ENCODE measurements around the gene RABAC1. TPM values are rescaled to one million over a fixed set of nuclear protein-coding genes. Genes with fewer than 3 reads are reported as not detected.

The RABAC1 gene
- total and polyA plus RNA-seq, 2 experiments from 2014 or later = 151 to 206 TPM

DNA sequence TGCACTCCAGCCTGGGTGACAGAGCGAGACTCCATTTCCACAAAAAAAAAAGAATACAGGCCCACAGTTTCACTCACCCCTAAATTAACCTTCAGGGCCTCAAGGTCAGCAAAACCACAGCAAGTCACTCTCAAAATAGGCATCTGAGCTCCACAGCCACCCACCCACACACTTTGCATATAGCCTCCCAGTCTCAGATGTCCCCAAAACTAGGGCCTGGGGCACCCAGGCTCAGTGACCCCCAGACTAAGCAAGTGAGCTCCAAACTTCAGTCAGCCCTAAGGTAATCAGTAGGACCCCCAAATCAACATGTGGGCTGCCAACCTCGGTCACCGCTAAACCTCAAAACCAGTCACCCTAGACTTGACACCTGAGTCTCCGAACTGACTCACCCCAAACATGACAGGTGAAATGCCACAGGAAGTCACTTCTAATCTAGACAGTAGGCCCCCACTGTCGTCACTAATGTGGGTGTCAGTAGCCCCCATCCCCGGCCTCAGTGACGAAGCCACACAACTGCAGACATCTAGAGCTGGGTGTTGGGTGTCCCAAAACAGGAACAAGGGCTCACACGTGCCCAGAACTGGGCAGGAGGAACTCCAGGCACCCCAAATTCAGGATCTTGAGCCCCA is 13.9 kb downstream of the RABAC1 start:
- Histone ChIP-seq H4K20me1 (replicated peaks; ENCODE audit: insufficient read depth) (0 out of 2 replicates have a peak, but pooled peaks cover 4% of the 10 kb centered on the region), H3K9me2 (ENCODE audit: insufficient read depth) (no peaks in the 10 kb centered on the region), H3K36me3 (ENCODE audit: insufficient read depth) (no peaks in the 10 kb centered on the region), H3K4me3 (no peak overlapping the region), H3K4me2 (no peak overlapping the region), H3K27me3 (ENCODE audit: insufficient read depth) (peaks cover 30% of the 10 kb centered on the region), H3F3A (replicated peaks; ENCODE audit: low read depth) (no peaks in the 10 kb centered on the region), H2AFZ (no peak overlapping the region), H3K4me1 (ENCODE audit: insufficient read depth) (peaks cover 5% of the 10 kb centered on the region; the same call in 1 of the 2 replicates), H3K27ac (ENCODE audit: low read depth) (no peak overlapping the region), H3K79me2 (replicated peaks; ENCODE audit: insufficient read depth) (no peaks in the 10 kb centered on the region)
- TF ChIP-seq JUNB (IDR thresholded peaks at IDR 0.05; ENCODE audit: unreplicated experiment) = no peak
- TF ChIP-seq ZNF114 (CRISPR knock-in tag; IDR thresholded peaks at IDR 0.05) = no peak
- no peak for TF ChIP-seq CREB1 (CRISPR knock-in tag; IDR thresholded peaks at IDR 0.05; ENCODE audit: low read depth)
- no peak for TF ChIP-seq EZH2 (IDR thresholded peaks at IDR 0.05; ENCODE audit: low read depth, unreplicated experiment)
- no peak for TF ChIP-seq EZH2phosphoT487 (IDR thresholded peaks at IDR 0.05; ENCODE audit: unreplicated experiment)
- peaks cover 3% of the 10 kb centered on the region; the same call in 1 of the 3 replicates for H3K36me3 Mint-ChIP-seq (ENCODE audit: low read depth)
- ATAC-seq (no peak), DNase-seq (ENCODE audit: low spot score) (no peak)
- no peak overlapping the region for H3K4me3 Mint-ChIP-seq
- H3K27me3 Mint-ChIP-seq (ENCODE audit: insufficient read depth, low read depth, poor library complexity) = peaks cover 22% of the 10 kb centered on the region
- no peak overlapping the region for H3K27ac Mint-ChIP-seq
- H3K4me1 Mint-ChIP-seq = no peaks in the 10 kb centered on the region
- H3K9me3 Mint-ChIP-seq = peaks cover 8% of the 10 kb centered on the region; the same call in 1 of the 3 replicates

DNA sequence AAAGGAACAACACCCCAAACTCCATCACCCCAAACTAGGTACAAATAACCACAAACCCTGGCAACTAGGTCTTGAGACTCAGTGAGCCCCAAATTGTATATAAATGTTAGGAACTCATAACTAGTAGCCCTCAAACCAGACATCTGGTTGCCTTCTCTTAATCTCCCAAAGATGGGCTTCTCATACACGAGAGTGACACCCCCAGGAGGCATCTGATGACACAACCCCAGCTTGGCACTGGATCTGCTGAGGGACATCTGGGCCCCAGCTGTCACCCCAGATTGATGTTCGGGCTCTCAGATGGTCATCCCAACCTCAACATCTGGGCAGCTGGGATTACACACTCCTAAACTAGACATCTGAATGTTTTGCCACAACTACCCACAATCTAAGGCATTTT is 14.8 kb downstream of the RABAC1 start:
- Histone ChIP-seq H3K79me2 (replicated peaks; ENCODE audit: insufficient read depth) (no peaks in the 10 kb centered on the region), H3K4me3 (no peak overlapping the region), H3K4me1 (ENCODE audit: insufficient read depth) (peaks cover 5% of the 10 kb centered on the region; the same call in 1 of the 2 replicates), H3K36me3 (ENCODE audit: insufficient read depth) (no peaks in the 10 kb centered on the region), H2AFZ (no peak overlapping the region), H3K27me3 (ENCODE audit: insufficient read depth) (peaks cover 37% of the 10 kb centered on the region), H3K4me2 (no peak overlapping the region), H4K20me1 (replicated peaks; ENCODE audit: insufficient read depth) (0 out of 2 replicates have a peak, but pooled peaks cover 4% of the 10 kb centered on the region), H3F3A (replicated peaks; ENCODE audit: low read depth) (no peaks in the 10 kb centered on the region), H3K9me2 (ENCODE audit: insufficient read depth) (no peaks in the 10 kb centered on the region), H3K27ac (ENCODE audit: low read depth) (no peak overlapping the region)
- H3K27me3 Mint-ChIP-seq (ENCODE audit: insufficient read depth, low read depth, poor library complexity) = peaks cover 24% of the 10 kb centered on the region
- H3K4me1 Mint-ChIP-seq = no peaks in the 10 kb centered on the region
- H3K9me3 Mint-ChIP-seq = peaks cover 8% of the 10 kb centered on the region; the same call in 1 of the 3 replicates
- no peak overlapping the region for H3K4me3 Mint-ChIP-seq
- no peak for ATAC-seq
- no peak for DNase-seq (ENCODE audit: low spot score)
- no peak overlapping the region for H3K27ac Mint-ChIP-seq
- H3K36me3 Mint-ChIP-seq (ENCODE audit: low read depth) = peaks cover 3% of the 10 kb centered on the region; the same call in 1 of the 3 replicates
- TF ChIP-seq, protein P1, sequence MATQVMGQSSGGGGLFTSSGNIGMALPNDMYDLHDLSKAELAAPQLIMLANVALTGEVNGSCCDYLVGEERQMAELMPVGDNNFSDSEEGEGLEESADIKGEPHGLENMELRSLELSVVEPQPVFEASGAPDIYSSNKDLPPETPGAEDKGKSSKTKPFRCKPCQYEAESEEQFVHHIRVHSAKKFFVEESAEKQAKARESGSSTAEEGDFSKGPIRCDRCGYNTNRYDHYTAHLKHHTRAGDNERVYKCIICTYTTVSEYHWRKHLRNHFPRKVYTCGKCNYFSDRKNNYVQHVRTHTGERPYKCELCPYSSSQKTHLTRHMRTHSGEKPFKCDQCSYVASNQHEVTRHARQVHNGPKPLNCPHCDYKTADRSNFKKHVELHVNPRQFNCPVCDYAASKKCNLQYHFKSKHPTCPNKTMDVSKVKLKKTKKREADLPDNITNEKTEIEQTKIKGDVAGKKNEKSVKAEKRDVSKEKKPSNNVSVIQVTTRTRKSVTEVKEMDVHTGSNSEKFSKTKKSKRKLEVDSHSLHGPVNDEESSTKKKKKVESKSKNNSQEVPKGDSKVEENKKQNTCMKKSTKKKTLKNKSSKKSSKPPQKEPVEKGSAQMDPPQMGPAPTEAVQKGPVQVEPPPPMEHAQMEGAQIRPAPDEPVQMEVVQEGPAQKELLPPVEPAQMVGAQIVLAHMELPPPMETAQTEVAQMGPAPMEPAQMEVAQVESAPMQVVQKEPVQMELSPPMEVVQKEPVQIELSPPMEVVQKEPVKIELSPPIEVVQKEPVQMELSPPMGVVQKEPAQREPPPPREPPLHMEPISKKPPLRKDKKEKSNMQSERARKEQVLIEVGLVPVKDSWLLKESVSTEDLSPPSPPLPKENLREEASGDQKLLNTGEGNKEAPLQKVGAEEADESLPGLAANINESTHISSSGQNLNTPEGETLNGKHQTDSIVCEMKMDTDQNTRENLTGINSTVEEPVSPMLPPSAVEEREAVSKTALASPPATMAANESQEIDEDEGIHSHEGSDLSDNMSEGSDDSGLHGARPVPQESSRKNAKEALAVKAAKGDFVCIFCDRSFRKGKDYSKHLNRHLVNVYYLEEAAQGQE (IDR thresholded peaks at IDR 0.05; ENCODE audit: unreplicated experiment) = no peak
- TF ChIP-seq POLR2AphosphoS5 (IDR thresholded peaks at IDR 0.05; ENCODE audit: low read depth) = no peak
- TF ChIP-seq, protein P2, sequence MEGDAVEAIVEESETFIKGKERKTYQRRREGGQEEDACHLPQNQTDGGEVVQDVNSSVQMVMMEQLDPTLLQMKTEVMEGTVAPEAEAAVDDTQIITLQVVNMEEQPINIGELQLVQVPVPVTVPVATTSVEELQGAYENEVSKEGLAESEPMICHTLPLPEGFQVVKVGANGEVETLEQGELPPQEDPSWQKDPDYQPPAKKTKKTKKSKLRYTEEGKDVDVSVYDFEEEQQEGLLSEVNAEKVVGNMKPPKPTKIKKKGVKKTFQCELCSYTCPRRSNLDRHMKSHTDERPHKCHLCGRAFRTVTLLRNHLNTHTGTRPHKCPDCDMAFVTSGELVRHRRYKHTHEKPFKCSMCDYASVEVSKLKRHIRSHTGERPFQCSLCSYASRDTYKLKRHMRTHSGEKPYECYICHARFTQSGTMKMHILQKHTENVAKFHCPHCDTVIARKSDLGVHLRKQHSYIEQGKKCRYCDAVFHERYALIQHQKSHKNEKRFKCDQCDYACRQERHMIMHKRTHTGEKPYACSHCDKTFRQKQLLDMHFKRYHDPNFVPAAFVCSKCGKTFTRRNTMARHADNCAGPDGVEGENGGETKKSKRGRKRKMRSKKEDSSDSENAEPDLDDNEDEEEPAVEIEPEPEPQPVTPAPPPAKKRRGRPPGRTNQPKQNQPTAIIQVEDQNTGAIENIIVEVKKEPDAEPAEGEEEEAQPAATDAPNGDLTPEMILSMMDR (conservative IDR thresholded peaks at IDR 0.05; ENCODE audit: low read depth in 2 of 2) = no peak
- TF ChIP-seq STAT1 (IDR thresholded peaks at IDR 0.05; ENCODE audit: unreplicated experiment) = no peak
- TF ChIP-seq EZH2 (IDR thresholded peaks at IDR 0.05; ENCODE audit: low read depth, unreplicated experiment) = no peak
- TF ChIP-seq, protein P3, sequence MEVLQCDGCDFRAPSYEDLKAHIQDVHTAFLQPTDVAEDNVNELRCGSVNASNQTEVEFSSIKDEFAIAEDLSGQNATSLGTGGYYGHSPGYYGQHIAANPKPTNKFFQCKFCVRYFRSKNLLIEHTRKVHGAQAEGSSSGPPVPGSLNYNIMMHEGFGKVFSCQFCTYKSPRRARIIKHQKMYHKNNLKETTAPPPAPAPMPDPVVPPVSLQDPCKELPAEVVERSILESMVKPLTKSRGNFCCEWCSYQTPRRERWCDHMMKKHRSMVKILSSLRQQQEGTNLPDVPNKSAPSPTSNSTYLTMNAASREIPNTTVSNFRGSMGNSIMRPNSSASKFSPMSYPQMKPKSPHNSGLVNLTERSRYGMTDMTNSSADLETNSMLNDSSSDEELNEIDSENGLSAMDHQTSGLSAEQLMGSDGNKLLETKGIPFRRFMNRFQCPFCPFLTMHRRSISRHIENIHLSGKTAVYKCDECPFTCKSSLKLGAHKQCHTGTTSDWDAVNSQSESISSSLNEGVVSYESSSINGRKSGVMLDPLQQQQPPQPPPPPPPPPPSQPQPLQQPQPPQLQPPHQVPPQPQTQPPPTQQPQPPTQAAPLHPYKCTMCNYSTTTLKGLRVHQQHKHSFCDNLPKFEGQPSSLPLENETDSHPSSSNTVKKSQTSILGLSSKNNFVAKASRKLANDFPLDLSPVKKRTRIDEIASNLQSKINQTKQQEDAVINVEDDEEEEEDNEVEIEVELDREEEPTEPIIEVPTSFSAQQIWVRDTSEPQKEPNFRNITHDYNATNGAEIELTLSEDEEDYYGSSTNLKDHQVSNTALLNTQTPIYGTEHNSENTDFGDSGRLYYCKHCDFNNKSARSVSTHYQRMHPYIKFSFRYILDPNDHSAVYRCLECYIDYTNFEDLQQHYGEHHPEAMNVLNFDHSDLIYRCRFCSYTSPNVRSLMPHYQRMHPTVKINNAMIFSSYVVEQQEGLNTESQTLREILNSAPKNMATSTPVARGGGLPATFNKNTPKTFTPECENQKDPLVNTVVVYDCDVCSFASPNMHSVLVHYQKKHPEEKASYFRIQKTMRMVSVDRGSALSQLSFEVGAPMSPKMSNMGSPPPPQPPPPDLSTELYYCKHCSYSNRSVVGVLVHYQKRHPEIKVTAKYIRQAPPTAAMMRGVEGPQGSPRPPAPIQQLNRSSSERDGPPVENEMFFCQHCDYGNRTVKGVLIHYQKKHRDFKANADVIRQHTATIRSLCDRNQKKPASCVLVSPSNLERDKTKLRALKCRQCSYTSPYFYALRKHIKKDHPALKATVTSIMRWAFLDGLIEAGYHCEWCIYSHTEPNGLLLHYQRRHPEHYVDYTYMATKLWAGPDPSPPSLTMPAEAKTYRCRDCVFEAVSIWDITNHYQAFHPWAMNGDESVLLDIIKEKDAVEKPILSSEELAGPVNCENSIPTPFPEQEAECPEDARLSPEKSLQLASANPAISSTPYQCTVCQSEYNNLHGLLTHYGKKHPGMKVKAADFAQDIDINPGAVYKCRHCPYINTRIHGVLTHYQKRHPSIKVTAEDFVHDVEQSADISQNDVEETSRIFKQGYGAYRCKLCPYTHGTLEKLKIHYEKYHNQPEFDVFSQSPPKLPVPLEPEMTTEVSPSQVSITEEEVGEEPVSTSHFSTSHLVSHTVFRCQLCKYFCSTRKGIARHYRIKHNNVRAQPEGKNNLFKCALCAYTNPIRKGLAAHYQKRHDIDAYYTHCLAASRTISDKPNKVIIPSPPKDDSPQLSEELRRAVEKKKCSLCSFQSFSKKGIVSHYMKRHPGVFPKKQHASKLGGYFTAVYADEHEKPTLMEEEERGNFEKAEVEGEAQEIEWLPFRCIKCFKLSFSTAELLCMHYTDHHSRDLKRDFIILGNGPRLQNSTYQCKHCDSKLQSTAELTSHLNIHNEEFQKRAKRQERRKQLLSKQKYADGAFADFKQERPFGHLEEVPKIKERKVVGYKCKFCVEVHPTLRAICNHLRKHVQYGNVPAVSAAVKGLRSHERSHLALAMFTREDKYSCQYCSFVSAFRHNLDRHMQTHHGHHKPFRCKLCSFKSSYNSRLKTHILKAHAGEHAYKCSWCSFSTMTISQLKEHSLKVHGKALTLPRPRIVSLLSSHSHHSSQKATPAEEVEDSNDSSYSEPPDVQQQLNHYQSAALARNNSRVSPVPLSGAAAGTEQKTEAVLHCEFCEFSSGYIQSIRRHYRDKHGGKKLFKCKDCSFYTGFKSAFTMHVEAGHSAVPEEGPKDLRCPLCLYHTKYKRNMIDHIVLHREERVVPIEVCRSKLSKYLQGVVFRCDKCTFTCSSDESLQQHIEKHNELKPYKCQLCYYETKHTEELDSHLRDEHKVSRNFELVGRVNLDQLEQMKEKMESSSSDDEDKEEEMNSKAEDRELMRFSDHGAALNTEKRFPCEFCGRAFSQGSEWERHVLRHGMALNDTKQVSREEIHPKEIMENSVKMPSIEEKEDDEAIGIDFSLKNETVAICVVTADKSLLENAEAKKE (CRISPR knock-in tag; IDR thresholded peaks at IDR 0.05) = no peak
- TF ChIP-seq ZNF114 (CRISPR knock-in tag; IDR thresholded peaks at IDR 0.05) = no peak
